ENCODE results near the gene SOX18. TPM values are rescaled to one million over a fixed set of nuclear protein-coding genes. Genes with fewer than 3 reads are reported as not detected.

The SOX18 gene
- total and polyA plus RNA-seq, 2 of the 13 experiments (the other 11 are each of a cell fraction or from before 2014, with no cell fraction given): 1.6 to 1.9 TPM

DNA sequence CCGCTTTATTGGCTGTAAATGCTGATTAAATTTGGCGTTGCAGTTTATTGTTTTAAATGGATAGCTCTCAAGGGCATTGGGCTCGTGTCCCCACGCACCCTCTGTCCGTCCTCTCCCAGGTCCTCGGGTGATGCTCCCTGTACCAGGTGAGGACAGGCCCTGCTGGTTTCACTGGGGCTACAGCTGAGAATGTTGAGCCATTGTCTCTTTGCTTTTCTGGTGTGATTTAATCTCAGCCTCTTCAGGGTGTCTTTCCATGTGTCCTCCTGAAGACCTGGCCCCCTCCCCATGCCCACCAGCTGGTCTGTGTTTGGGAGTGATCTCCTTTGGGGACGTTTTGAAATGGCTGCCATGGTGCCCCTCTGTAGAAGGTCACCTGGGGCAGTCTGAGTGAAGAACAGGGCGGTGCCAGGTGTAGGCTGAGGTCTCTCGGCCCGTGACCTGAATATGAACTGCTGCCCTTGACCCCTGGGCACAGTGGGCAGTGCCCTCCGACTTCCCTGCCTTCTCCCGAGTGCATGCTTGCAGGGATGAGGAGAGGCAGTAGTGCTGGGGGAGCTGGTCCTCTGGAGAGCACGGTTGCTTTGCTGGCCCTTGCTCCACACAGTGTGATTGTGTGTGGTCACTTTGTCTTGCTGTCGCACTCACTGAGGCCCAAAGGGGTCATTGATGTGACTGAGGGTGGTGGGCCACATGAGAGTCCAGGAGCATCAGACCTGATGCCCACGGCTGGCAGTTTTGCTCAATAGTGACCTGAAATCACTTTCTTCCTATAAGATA lies 25.9 kb downstream of the SOX18 start (continued):
- TF ChIP-seq ZFP91 (CRISPR knock-in tag; IDR thresholded peaks at IDR 0.05; ENCODE audit: borderline replicate concordance) (peak; percentile 60), GABPB1 (CRISPR knock-in tag; IDR thresholded peaks at IDR 0.05) (0 out of 2 replicates have a peak, but pooled peaks have one; percentile 16), AFF4 (CRISPR knock-in tag; IDR thresholded peaks at IDR 0.05) (0 out of 2 replicates have a peak, but pooled peaks have one; percentile 66), TAF1 (CRISPR knock-in tag; IDR thresholded peaks at IDR 0.05) (no peak), FOSL1 (CRISPR knock-in tag; IDR thresholded peaks at IDR 0.05; ENCODE audit: borderline replicate concordance) (no peak), ZNF704 (CRISPR knock-in tag; IDR thresholded peaks at IDR 0.05; ENCODE audit: borderline replicate concordance) (0 out of 2 replicates have a peak, but pooled peaks have one; percentile 25), ZMYM3 (CRISPR knock-in tag; IDR thresholded peaks at IDR 0.05) (0 out of 2 replicates have a peak, but pooled peaks have one; percentile 26), REXO4 (CRISPR knock-in tag; IDR thresholded peaks at IDR 0.05; ENCODE audit: borderline replicate concordance) (0 out of 2 replicates have a peak, but pooled peaks have one; percentile 1), STAG1 (CRISPR knock-in tag; IDR thresholded peaks at IDR 0.05) (no peak), HIVEP1 (CRISPR knock-in tag; IDR thresholded peaks at IDR 0.05) (peak; percentile 75; the same call in 1 of the 2 replicates), LBX2 (CRISPR knock-in tag; IDR thresholded peaks at IDR 0.05; ENCODE audit: borderline replicate concordance) (peak; percentile 63; the same call in 1 of the 2 replicates), ZNF747 (CRISPR knock-in tag; IDR thresholded peaks at IDR 0.05; ENCODE audit: borderline replicate concordance) (no peak)
- TF ChIP-seq, protein P1, sequence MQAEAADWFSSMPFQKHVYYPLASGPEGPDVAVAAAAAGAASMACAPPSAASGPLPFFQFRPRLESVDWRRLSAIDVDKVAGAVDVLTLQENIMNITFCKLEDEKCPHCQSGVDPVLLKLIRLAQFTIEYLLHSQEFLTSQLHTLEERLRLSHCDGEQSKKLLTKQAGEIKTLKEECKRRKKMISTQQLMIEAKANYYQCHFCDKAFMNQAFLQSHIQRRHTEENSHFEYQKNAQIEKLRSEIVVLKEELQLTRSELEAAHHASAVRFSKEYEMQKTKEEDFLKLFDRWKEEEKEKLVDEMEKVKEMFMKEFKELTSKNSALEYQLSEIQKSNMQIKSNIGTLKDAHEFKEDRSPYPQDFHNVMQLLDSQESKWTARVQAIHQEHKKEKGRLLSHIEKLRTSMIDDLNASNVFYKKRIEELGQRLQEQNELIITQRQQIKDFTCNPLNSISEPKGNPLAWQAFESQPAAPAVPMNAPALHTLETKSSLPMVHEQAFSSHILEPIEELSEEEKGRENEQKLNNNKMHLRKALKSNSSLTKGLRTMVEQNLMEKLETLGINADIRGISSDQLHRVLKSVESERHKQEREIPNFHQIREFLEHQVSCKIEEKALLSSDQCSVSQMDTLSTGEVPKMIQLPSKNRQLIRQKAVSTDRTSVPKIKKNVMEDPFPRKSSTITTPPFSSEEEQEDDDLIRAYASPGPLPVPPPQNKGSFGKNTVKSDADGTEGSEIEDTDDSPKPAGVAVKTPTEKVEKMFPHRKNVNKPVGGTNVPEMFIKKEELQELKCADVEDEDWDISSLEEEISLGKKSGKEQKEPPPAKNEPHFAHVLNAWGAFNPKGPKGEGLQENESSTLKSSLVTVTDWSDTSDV (CRISPR knock-in tag; IDR thresholded peaks at IDR 0.05): 0 out of 2 replicates have a peak, but pooled peaks have one; percentile 78

Measured in HepG2 (cell line).